ENCODE measurements around the gene TALDO1.

Gene TALDO1

DNA sequence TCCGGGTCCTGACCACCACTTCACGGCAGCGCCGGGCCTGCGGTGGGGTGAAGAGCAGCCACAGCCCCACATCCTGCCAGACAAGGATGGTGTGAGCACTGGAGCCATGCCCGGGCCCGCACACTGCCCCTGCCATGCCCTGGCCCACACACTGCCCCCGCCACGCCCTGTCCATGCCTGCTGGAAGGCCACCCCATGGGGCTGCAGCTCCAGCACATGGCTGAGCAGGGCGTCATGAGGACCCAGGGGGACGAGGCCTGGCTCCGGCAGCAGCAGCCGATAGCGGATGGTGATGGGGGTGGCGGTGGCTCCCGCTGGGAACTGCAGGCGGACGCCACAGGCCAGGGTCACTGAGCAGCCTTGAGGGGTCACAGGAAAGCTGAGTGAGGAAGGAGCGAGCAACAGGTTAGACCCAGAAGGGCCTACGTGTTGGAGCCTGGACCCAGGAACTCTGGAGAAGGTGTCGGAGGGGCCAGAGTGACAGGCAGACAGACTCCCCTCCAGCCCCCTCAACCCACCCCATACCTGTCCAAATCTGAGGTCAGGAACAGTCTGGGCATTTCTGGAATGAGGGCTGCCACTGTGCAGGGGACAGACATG is 54.9 kb downstream of the TALDO1 start:
- DNase-seq, result no peak

DNA sequence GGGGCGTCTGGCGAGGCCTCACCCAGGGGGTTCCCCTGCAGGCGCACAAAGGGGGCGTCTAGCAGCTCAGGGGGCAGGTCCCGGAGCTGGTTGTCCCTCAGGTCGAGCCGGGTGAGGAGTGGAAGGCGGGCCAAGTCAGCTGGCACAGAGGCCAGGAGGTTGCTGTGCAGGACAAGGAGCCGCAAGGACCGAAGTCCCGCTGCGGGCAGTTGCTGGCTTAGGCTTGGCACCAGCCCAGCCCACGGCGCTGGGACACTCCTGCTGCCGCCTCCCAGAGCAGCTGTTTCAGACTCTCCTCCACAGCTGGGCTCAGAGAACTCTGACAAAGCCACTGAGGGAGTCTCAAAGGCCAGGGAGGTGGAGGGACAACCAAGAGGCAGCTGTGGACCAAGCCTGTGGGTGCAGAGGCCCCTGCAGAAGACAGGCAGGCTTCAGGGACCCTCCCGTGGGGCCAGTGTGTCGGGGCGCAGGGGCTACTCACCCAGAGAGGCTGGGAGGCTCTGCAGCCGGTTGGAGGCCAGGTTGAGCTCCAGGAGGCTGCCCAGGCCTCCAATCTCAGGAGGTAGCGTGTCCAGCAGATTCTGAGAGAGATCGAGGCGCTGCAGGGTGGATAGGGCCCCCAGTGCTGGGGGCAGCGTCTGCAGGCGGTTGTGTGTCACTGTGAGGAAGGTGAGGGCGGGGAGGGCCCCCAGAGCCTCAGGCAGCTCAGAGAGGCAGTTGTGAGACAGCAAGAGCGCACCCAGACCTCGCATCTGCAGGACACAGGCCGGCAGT is 55.6 kb downstream of the TALDO1 start:
- DNase-seq, result no peak

DNA sequence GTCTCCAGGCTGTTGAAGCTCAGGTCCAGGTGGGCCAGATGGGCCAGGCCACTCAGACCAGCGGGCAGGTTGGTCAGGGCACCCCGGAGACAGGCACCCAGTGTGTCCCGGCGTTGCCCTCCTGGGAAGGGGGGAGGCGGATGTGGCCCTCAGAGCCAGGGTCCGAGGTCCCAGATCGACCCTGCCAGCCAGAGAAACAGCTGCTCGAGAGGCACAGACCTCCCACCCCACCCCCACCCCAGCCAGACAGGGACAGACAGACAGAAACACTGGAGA is 56.1 kb downstream of the TALDO1 start:
- DNase-seq, result no peak

DNA sequence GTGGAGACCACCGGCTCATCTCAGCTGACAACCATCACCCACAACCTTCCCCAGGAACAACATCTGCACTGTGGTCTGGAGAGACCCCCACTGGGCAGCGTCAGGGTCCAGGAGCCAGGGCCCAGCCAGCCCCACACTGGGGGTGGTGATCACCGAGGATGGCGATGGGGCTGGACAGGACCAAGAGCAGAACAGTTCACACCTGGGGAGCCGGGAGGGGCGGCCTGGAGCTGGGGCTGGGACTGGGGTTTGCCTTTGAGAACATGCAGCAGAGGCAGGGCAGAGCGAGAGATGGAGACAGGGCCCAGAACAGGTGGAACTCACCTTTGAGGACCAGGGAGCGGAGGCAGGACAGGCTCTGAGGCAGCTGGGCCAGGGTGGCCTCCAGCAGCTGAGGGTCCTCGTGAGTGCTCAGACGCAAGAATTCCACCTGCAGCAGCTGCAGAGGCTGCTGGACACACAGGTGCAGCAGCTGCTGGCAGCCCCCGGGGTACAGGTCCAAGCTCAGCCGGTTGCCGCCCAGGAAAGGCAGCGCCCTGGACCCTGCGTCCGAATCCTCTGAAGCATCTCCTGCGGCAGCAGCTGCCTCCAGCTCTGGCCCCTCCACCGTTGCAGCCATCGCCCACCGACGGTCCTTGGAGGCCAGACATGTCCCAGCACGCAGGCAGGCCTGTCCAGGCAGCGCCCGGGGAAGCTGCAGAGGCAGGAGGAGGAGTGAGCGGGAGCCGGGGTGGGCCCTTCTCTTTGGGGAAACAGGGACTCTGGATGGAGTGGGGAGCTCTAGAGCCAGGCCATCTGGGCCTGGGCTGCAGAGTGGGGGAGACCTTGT is 56.7 kb downstream of the TALDO1 start:
- no peak for DNase-seq

DNA sequence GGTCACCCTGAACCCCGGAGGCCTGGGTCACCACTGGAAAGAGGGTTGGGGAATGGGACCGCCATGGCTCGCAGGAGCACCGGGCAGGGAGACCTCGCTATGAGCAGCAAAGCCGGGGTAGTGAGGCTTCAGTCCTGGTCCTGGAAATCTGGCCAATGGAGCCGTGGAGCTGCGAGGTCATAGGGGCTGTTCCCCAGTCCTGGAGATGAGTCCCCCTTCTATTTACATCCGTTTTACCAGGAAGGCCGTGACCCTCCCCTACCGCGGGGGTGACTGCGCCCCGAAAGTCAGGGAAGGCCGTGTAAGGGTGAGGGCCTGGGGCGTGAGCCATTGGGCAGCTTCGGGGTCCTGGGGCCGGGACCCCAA is 57.3 kb downstream of the TALDO1 start:
- no peak for DNase-seq

DNA sequence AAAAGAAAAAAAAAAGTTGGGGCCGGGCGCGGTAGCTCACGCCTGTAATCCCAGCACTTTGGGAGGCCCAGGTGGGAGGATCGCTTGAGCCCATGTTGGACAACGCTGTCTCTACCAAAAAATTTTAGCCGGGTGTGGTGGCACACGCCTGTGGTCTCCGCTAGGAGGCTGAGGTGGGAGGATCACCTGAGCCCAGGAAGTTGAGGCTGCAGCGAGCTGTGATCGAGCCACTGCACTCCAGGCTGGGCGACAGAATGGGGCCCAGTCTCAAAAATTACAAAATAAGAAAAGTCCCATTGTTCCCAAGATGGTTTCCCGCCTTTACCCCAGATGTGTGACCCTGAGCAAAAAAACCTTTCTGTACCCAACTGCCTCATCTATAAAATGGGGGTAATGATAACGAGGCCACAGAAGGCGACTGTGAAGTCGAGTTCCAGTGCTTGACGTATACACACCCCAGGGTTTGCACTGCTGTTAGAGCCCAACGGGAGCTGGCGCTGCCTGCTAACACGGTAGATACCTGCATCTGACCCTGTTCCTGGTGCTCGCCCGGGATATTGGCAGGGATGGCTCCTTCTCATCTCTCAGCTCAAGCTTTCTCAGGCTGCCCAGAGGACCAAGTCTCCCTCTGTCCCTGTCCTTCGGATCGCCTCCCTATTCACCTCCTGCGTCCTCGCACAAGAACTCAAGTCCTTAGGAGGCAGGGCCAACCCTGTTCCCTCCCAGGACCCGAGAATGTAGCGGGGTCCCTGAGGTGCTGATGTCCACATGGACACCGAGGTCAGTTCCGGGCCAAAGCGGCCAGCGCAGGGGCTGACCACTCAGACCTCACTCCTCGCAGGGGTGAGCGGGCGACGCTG is 61.4 kb downstream of the TALDO1 start:
- peak; percentile 39 for DNase-seq

DNA sequence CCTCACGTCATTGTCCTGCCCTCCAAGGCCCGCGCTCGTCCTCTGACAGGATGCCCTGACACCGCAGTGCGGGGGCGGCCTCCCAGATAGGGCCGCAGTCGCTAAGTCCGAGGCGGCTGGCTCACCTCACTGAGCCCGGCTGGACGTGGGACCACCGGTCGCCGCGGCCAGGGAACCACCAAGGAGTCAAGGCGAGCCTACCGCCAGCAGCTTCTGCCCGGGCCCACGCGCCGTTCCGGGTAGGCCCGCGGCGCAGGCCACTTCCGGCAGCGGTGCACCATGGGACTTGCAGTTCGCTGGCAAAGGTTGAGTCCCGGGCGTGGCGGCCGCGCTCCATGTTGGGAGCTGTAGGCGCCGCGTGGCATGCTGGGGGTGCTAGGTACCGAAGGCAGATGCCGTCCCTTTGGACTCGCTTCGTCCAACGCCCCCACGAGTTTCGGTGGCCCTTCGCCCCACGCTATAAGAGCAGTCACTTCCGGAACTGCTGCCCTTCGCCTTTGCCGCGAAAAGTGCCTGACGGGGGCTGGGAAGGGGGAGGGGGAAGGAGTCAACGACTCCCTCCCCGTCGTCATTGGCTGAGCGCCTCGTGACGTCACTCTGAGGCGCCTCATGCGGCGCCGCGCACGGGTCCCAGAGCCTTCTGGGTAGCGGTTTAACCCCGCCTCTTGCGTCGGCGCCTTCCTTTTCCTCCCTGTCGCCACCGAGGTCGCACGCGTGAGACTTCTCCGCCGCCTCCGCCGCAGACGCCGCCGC is 62.2 kb downstream of the TALDO1 start, which contains the start of gene RPLP2:
Gene RPLP2 (plus strand): TSS at position 681 of the 753 bp plus-strand sequence. CDS start 268 bp downstream, outside the sequence.
- DNase-seq, result peak; percentile 97

DNA sequence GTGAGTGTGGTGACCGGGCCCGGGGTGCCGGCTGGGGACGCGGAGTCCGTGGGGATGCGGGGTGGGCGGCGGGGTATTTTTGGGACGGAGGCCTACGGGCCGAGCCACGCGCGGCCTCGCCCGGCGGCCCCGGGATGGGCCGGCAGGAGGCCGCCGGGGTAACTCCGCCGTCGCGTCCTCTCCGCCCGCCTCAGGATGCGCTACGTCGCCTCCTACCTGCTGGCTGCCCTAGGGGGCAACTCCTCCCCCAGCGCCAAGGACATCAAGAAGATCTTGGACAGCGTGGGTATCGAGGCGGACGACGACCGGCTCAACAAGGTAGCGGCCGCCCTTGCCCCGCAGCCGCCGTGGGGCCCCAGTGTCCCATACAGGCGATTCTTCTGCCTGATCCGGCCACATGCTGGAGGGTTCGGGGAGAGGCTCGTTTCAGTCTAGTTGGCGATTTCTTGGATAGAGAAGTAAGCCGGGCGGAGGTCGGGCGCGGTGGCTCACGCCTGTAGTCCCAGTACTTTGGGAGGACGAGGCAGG is 62.8 kb downstream of the TALDO1 start:
- DNase-seq, result no peak

DNA sequence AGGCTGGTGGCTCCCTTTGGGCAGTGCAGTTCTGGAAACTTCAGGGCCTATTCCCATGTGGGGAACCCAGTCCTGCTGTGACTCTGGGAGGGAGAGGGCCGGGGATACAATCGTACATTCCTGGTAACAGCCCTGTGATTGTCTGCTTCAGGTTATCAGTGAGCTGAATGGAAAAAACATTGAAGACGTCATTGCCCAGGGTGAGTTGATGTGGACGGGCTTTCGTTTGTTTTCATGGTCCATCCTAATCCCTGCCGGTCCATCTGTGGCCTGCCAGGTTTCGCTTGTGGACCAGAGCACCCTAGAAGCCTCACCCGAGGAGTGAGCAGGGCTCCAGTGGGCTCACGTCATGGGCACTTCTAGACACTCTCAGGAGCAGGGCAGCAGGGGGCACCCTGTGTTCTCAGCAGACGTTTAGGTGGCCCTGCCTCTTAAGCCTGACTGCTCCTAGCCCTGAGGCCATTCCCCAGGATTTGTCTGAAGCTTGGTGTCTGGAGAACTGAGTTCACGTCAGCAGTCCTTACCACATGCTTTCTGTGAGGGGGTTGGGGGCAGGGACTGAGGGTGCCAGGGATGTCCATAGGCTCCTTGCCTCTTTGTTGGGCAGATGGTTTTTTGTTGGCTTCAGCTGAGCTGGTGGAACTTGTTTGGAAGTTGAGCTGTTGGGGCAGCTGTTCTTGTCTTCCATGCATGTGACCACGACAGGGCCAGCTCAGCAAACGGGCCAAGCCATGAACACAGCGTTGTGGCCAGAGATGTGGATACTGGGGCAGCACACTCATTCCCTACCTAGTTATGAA is 64.4 kb downstream of the TALDO1 start:
- DNase-seq, result no peak

DNA sequence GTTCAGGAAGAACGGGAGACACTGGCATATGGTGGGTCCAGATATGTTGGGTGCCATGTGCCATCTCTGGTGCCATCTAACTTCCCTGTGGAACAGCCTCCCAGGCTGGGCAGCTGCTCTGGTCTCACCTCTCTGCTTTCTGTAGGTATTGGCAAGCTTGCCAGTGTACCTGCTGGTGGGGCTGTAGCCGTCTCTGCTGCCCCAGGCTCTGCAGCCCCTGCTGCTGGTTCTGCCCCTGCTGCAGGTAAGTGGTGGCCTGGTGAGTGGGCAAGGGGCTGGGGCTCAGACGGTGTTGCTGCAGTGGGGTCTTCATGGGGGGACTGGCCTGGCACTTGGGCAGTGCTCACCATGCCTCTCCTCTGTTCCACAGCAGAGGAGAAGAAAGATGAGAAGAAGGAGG is 65.1 kb downstream of the TALDO1 start:
- no peak for DNase-seq

DNA sequence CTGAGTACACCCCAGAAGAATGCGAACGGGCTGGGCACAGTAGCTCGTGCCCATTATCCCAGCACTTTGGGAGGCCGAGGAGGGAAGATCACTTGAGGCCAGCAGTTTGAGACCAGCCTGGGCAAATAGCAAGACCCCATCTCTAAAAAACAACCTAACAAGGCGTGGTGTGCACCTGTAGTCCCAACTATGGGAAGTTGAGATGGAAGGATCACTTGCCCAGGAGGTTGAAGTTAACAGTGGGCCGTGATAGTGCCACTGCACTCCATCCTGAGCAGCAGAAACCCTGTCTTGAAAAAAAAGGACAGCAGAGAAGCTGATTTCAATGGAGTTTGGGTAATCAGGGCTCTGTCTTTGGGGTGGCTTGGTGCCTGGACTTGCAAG is 65.8 kb downstream of the TALDO1 start:
- no peak for DNase-seq

DNA sequence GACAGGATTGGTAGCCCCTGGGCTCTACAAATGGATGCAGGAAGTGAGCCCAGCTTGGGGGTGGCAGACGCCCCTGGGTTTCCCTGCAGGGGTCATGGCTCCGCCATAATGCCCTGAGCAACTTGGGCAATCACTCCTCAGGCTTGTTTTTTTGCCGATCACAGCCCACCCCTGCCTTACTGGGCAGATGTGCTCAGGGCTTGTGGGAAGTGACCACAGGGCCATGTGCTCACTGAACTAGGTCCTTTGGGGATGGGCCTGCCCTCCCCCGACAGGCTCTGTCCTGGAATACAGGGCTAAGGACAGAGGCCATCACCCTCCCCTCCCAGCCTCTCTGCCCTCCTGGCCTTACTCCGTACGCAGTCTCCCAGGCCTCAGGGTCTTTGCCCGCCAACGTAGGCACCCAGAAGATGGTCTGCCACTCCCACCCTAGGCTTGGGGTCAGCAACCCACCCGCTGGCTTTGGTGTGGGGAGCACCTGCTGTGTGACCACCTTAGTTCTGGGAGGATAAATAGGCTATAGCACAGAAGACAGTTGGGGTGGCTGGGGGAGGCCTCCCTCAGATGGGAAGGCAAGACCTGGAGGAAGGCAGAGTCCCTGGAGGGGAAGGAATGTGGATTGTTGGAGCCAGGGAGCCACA is 66.3 kb downstream of the TALDO1 start:
- peak; percentile 26 for DNase-seq
